OCI-LY7 (cell line): ENCODE results near the gene MMP20.

Experiments
- EZH2phosphoT487 ChIP-seq: fragments of 200-600 bp; sonication (generic); IDR thresholded peaks from 2 replicates; pipeline ENCODE4 v1.6.1; 2018; ENCODE audit warnings: low read depth, borderline replicate concordance, mild to moderate bottlenecking, mixed run types, antibody characterized with exemption, low read length, moderate library complexity, mixed read lengths
- TF ChIP-seq, protein P1 (sequence below): fragments of 200-600 bp; sonication (generic); conservative IDR thresholded peaks from 2 replicates; pipeline ENCODE4 v1.5.1; 2014; ENCODE audit warnings: mild to moderate bottlenecking, antibody characterized with exemption, low read length, moderate library complexity, mixed read lengths

DNA sequence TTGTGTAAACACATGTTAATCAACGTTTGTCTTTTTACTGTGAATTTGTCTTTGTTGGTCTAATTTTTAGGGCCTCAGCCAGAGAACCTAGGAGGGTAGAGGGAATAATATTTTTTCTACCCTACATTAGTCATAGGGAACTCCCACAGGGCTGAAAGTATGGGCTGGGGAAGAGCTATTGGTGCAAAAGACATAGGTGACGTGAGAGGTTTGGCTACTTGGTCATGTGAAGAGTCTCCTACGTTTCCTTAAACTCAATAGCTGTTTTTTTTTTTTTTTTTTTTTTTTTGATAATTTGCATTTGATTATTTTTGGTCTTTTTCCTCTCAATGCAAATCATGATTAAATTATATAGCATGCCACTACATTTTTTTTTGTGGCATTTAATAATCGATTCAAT lies 78.7 kb downstream of the MMP20 start:
- TF ChIP-seq, protein P1, sequence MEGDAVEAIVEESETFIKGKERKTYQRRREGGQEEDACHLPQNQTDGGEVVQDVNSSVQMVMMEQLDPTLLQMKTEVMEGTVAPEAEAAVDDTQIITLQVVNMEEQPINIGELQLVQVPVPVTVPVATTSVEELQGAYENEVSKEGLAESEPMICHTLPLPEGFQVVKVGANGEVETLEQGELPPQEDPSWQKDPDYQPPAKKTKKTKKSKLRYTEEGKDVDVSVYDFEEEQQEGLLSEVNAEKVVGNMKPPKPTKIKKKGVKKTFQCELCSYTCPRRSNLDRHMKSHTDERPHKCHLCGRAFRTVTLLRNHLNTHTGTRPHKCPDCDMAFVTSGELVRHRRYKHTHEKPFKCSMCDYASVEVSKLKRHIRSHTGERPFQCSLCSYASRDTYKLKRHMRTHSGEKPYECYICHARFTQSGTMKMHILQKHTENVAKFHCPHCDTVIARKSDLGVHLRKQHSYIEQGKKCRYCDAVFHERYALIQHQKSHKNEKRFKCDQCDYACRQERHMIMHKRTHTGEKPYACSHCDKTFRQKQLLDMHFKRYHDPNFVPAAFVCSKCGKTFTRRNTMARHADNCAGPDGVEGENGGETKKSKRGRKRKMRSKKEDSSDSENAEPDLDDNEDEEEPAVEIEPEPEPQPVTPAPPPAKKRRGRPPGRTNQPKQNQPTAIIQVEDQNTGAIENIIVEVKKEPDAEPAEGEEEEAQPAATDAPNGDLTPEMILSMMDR: no peak
- no peak for TF ChIP-seq EZH2phosphoT487
